Neutrophil (primary cell): Measurements from ENCODE around the gene ACADVL.

Experiments used
- H3K27ac ChIP-seq: fragments of 200-600 bp; sonication (generic); 2 replicates; pipeline ENCODE4 v1.5.1; 2016; ENCODE audit warnings: mild to moderate bottlenecking, moderate library complexity
- H3K27me3 ChIP-seq: fragments of 200-600 bp; sonication (generic); 2 replicates; pipeline ENCODE4 v1.6.0; 2016; ENCODE audit warnings: mild to moderate bottlenecking
- H3K36me3 ChIP-seq: fragments of 200-600 bp; sonication (generic); 2 replicates; pipeline ENCODE4 v1.5.1; 2017
- H3K4me1 ChIP-seq, 2 experiments: fragments of 200-600 bp in 1 of 2; sonication (generic) in 1 of 2; 1 replicate in 1 of 2; 2 replicates in 1 of 2; pipeline versions ENCODE4 v1.5.1 to v1.6.1; 2013 to 2016; ENCODE audit warnings: low read depth in 1 of 2, low read length in 1 of 2, mild to moderate bottlenecking in 1 of 2, moderate library complexity in 1 of 2; ENCODE audit not compliant: control insufficient read depth in 1 of 2, insufficient read depth in 1 of 2
- H3K4me3 ChIP-seq, 2 experiments: fragments of 200-600 bp in 1 of 2; sonication (generic) in 1 of 2; 1 replicate in 1 of 2; 2 replicates in 1 of 2; pipeline ENCODE4 v1.5.1; 2013 to 2016; ENCODE audit warnings: low read depth in 1 of 2, low read length in 1 of 2, mild to moderate bottlenecking in 1 of 2, moderate library complexity in 1 of 2
- H3K9me3 ChIP-seq: fragments of 200-600 bp; sonication (generic); 2 replicates; pipeline ENCODE4 v1.5.1; 2016
- CTCF ChIP-seq: fragments of 200-600 bp; sonication (generic); IDR thresholded peaks from 2 replicates; pipeline ENCODE4 v1.5.1; 2016; ENCODE audit warnings: antibody characterized with exemption

Gene ACADVL

GRCh38 chr17:7214300-7215135, 5.2 kb upstream of the ACADVL start:
- peaks cover 35 to 42% of the 10 kb centered on the region in 2 experiments for H3K4me1 ChIP-seq
- H3K4me3 ChIP-seq = peak overlapping the region; percentile 56 to 76
- TF ChIP-seq CTCF = no peak
- H3K27ac ChIP-seq = peak overlapping the region; percentile 70
- no peaks in the 10 kb centered on the region for H3K9me3 ChIP-seq
- no peaks in the 10 kb centered on the region for H3K36me3 ChIP-seq
- H3K27me3 ChIP-seq = peaks cover 17% of the 10 kb centered on the region

- H3K36me3 ChIP-seq = no peaks in the 10 kb centered on the region
- peak overlapping the region; percentile 70 for H3K27ac ChIP-seq
- H3K27me3 ChIP-seq = peaks cover 17% of the 10 kb centered on the region
- H3K9me3 ChIP-seq = no peaks in the 10 kb centered on the region
- peak overlapping the region; percentile 56 to 76 for H3K4me3 ChIP-seq
- no peak for TF ChIP-seq CTCF
- H3K4me1 ChIP-seq = peaks cover 38 to 44% of the 10 kb centered on the region in 2 experiments
Observed at GRCh38 chr17:7215136-7215638, 4.6 kb upstream of the ACADVL start.

GRCh38 chr17:7215652-7216180, 4.0 kb upstream of the ACADVL start:
- peaks cover 43 to 49% of the 10 kb centered on the region in 2 experiments for H3K4me1 ChIP-seq
- no peak overlapping the region for H3K4me3 ChIP-seq
- H3K27ac ChIP-seq = no peak overlapping the region
- TF ChIP-seq CTCF = no peak
- H3K27me3 ChIP-seq = peaks cover 17% of the 10 kb centered on the region
- no peaks in the 10 kb centered on the region for H3K36me3 ChIP-seq
- no peaks in the 10 kb centered on the region for H3K9me3 ChIP-seq

GRCh38 chr17:7216242-7217112, 3.3 kb upstream of the ACADVL start:
- no peak for TF ChIP-seq CTCF
- Histone ChIP-seq H3K27me3 (peaks cover 17% of the 10 kb centered on the region), H3K4me3 (no peak overlapping the region), H3K27ac (no peak overlapping the region), H3K4me1 (peaks cover 48 to 57% of the 10 kb centered on the region in 2 experiments), H3K9me3 (no peaks in the 10 kb centered on the region), H3K36me3 (no peaks in the 10 kb centered on the region)

GRCh38 chr17:7217113-7217987, 2.4 kb upstream of the ACADVL start:
- Histone ChIP-seq H3K27ac (no peak overlapping the region), H3K4me1 (peaks cover 48 to 57% of the 10 kb centered on the region in 2 experiments)
- no peak for TF ChIP-seq CTCF

More at GRCh38 chr17:7217113-7217987, 2.4 kb upstream of the ACADVL start:
- Histone ChIP-seq H3K36me3 (peaks cover 6% of the 10 kb centered on the region), H3K9me3 (no peaks in the 10 kb centered on the region), H3K27me3 (peaks cover 12% of the 10 kb centered on the region), H3K4me3 (no peak overlapping the region)
